ENCODE data around the gene SHANK2. TPM values are rescaled to one million over a fixed set of nuclear protein-coding genes. Genes with fewer than 3 reads are reported as not detected.

SHANK2 gene
- total RNA-seq, 1 donor from 2014 or later, result 2.6 TPM

GRCh38 chr11:71213696-71214552 is 38.5 kb downstream of the SHANK2 start:
- H3K27me3 ChIP-seq (ENCODE audit: control insufficient read depth in 3 of 3, insufficient read depth in 3 of 3, low read length in 3 of 3), result peaks cover 4 to 46% (median 40%) of the 10 kb centered on the region in 3 donors

GRCh38 chr11:71212871-71213559 is 39.4 kb downstream of the SHANK2 start:
- Histone ChIP-seq H3K9ac (ENCODE audit: low read depth in 1 of 3, low read length in 3 of 3) (no peak overlapping the region), H3K27me3 (ENCODE audit: control insufficient read depth in 3 of 3, insufficient read depth in 3 of 3, low read length in 3 of 3) (peaks cover 4 to 42% (median 40%) of the 10 kb centered on the region in 3 donors)

More at GRCh38 chr11:71213696-71214552, 38.5 kb downstream of the SHANK2 start:
- Histone ChIP-seq H3K27ac (ENCODE audit: low read depth, low read length) (no peak overlapping the region), H3K4me3 (ENCODE audit: low read length in 3 of 3) (no peak overlapping the region), H3K36me3 (ENCODE audit: control insufficient read depth in 3 of 3, insufficient read depth in 3 of 3, low read length in 3 of 3) (no peaks in the 10 kb centered on the region), H3K9ac (ENCODE audit: low read depth in 1 of 3, low read length in 3 of 3) (no peak overlapping the region), H3K9me3 (ENCODE audit: control insufficient read depth in 3 of 3, low read length in 3 of 3) (no peaks in the 10 kb centered on the region), H3K4me1 (ENCODE audit: control insufficient read depth in 3 of 3, insufficient read depth in 3 of 3, low read length in 3 of 3) (peaks cover 0 to 6% (median 3%) of the 10 kb centered on the region in 3 donors)

GRCh38 chr11:71211631-71212030 is 40.7 kb downstream of the SHANK2 start:
- H3K9ac ChIP-seq (ENCODE audit: low read depth in 1 of 3, low read length in 3 of 3), result no peak overlapping the region
- peaks cover 0 to 6% (median 0%) of the 10 kb centered on the region in 3 donors for H3K9me3 ChIP-seq (ENCODE audit: control insufficient read depth in 3 of 3, low read length in 3 of 3)
- peaks cover 0 to 6% (median 3%) of the 10 kb centered on the region in 3 donors for H3K4me1 ChIP-seq (ENCODE audit: control insufficient read depth in 3 of 3, insufficient read depth in 3 of 3, low read length in 3 of 3)
- no peaks in the 10 kb centered on the region for H3K36me3 ChIP-seq (ENCODE audit: control insufficient read depth in 3 of 3, insufficient read depth in 3 of 3, low read length in 3 of 3)
- no peak overlapping the region for H3K4me3 ChIP-seq (ENCODE audit: low read length in 3 of 3)
- H3K27me3 ChIP-seq (ENCODE audit: control insufficient read depth in 3 of 3, insufficient read depth in 3 of 3, low read length in 3 of 3), result peaks cover 4 to 44% (median 40%) of the 10 kb centered on the region in 3 donors
- no peak overlapping the region for H3K27ac ChIP-seq (ENCODE audit: low read depth, low read length)

More at GRCh38 chr11:71212871-71213559, 39.4 kb downstream of the SHANK2 start:
- Histone ChIP-seq H3K36me3 (ENCODE audit: control insufficient read depth in 3 of 3, insufficient read depth in 3 of 3, low read length in 3 of 3) (no peaks in the 10 kb centered on the region), H3K4me3 (ENCODE audit: low read length in 3 of 3) (no peak overlapping the region), H3K4me1 (ENCODE audit: control insufficient read depth in 3 of 3, insufficient read depth in 3 of 3, low read length in 3 of 3) (peaks cover 0 to 6% (median 3%) of the 10 kb centered on the region in 3 donors), H3K9me3 (ENCODE audit: control insufficient read depth in 3 of 3, low read length in 3 of 3) (peaks cover 0 to 6% (median 0%) of the 10 kb centered on the region in 3 donors), H3K27ac (ENCODE audit: low read depth, low read length) (no peak overlapping the region)

GRCh38 chr11:71210861-71211260 is 41.5 kb downstream of the SHANK2 start:
- no peak overlapping the region for H3K4me3 ChIP-seq (ENCODE audit: low read length in 3 of 3)
- peaks cover 0 to 6% (median 3%) of the 10 kb centered on the region in 3 donors for H3K4me1 ChIP-seq (ENCODE audit: control insufficient read depth in 3 of 3, insufficient read depth in 3 of 3, low read length in 3 of 3)
- peaks cover 4 to 47% (median 37%) of the 10 kb centered on the region in 3 donors for H3K27me3 ChIP-seq (ENCODE audit: control insufficient read depth in 3 of 3, insufficient read depth in 3 of 3, low read length in 3 of 3)
- H3K9me3 ChIP-seq (ENCODE audit: control insufficient read depth in 3 of 3, low read length in 3 of 3), result peaks cover 0 to 6% (median 0%) of the 10 kb centered on the region in 3 donors
- no peak overlapping the region for H3K9ac ChIP-seq (ENCODE audit: low read depth in 1 of 3, low read length in 3 of 3)
- no peaks in the 10 kb centered on the region for H3K36me3 ChIP-seq (ENCODE audit: control insufficient read depth in 3 of 3, insufficient read depth in 3 of 3, low read length in 3 of 3)
- no peak overlapping the region for H3K27ac ChIP-seq (ENCODE audit: low read depth, low read length)

- Histone ChIP-seq H3K4me3 (ENCODE audit: low read length in 3 of 3) (no peak overlapping the region), H3K27me3 (ENCODE audit: control insufficient read depth in 3 of 3, insufficient read depth in 3 of 3, low read length in 3 of 3) (peaks cover 4 to 47% (median 38%) of the 10 kb centered on the region in 3 donors), H3K36me3 (ENCODE audit: control insufficient read depth in 3 of 3, insufficient read depth in 3 of 3, low read length in 3 of 3) (no peaks in the 10 kb centered on the region), H3K27ac (ENCODE audit: low read depth, low read length) (no peak overlapping the region), H3K4me1 (ENCODE audit: control insufficient read depth in 3 of 3, insufficient read depth in 3 of 3, low read length in 3 of 3) (peaks cover 0 to 6% (median 3%) of the 10 kb centered on the region in 3 donors), H3K9me3 (ENCODE audit: control insufficient read depth in 3 of 3, low read length in 3 of 3) (peaks cover 0 to 6% (median 0%) of the 10 kb centered on the region in 3 donors), H3K9ac (ENCODE audit: low read depth in 1 of 3, low read length in 3 of 3) (no peak overlapping the region)
Observed at GRCh38 chr11:71209656-71210055, 42.7 kb downstream of the SHANK2 start.

GRCh38 chr11:71209181-71209580 is 43.2 kb downstream of the SHANK2 start:
- Histone ChIP-seq H3K4me1 (ENCODE audit: control insufficient read depth in 3 of 3, insufficient read depth in 3 of 3, low read length in 3 of 3) (peaks cover 0 to 6% (median 3%) of the 10 kb centered on the region in 3 donors), H3K4me3 (ENCODE audit: low read length in 3 of 3) (no peak overlapping the region), H3K9me3 (ENCODE audit: control insufficient read depth in 3 of 3, low read length in 3 of 3) (peaks cover 0 to 6% (median 0%) of the 10 kb centered on the region in 3 donors), H3K36me3 (ENCODE audit: control insufficient read depth in 3 of 3, insufficient read depth in 3 of 3, low read length in 3 of 3) (no peaks in the 10 kb centered on the region), H3K27me3 (ENCODE audit: control insufficient read depth in 3 of 3, insufficient read depth in 3 of 3, low read length in 3 of 3) (peaks cover under 1 to 44% (median 34%) of the 10 kb centered on the region in 3 donors), H3K9ac (ENCODE audit: low read depth in 1 of 3, low read length in 3 of 3) (no peak overlapping the region), H3K27ac (ENCODE audit: low read depth, low read length) (no peak overlapping the region)

- no peak overlapping the region for H3K27ac ChIP-seq (ENCODE audit: low read depth, low read length)
- H3K9ac ChIP-seq (ENCODE audit: low read depth in 1 of 3, low read length in 3 of 3), result no peak overlapping the region
- H3K27me3 ChIP-seq (ENCODE audit: control insufficient read depth in 3 of 3, insufficient read depth in 3 of 3, low read length in 3 of 3), result peaks cover 0 to 38% (median 28%) of the 10 kb centered on the region in 3 donors
- H3K4me1 ChIP-seq (ENCODE audit: control insufficient read depth in 3 of 3, insufficient read depth in 3 of 3, low read length in 3 of 3), result peaks cover 0 to 6% (median 3%) of the 10 kb centered on the region in 3 donors
- peaks cover 0 to 6% (median 0%) of the 10 kb centered on the region in 3 donors for H3K9me3 ChIP-seq (ENCODE audit: control insufficient read depth in 3 of 3, low read length in 3 of 3)
- no peak overlapping the region for H3K4me3 ChIP-seq (ENCODE audit: low read length in 3 of 3)
- no peaks in the 10 kb centered on the region for H3K36me3 ChIP-seq (ENCODE audit: control insufficient read depth in 3 of 3, insufficient read depth in 3 of 3, low read length in 3 of 3)
Observed at GRCh38 chr11:71208011-71208774, 44.2 kb downstream of the SHANK2 start.

GRCh38 chr11:71207563-71207962 is 44.8 kb downstream of the SHANK2 start:
- Histone ChIP-seq H3K27ac (ENCODE audit: low read depth, low read length) (no peak overlapping the region), H3K36me3 (ENCODE audit: control insufficient read depth in 3 of 3, insufficient read depth in 3 of 3, low read length in 3 of 3) (no peaks in the 10 kb centered on the region), H3K27me3 (ENCODE audit: control insufficient read depth in 3 of 3, insufficient read depth in 3 of 3, low read length in 3 of 3) (peaks cover 0 to 40% (median 23%) of the 10 kb centered on the region in 3 donors), H3K4me1 (ENCODE audit: control insufficient read depth in 3 of 3, insufficient read depth in 3 of 3, low read length in 3 of 3) (peaks cover 0 to under 1% (median 0%) of the 10 kb centered on the region in 3 donors), H3K9ac (ENCODE audit: low read depth in 1 of 3, low read length in 3 of 3) (no peak overlapping the region), H3K4me3 (ENCODE audit: low read length in 3 of 3) (no peak overlapping the region), H3K9me3 (ENCODE audit: control insufficient read depth in 3 of 3, low read length in 3 of 3) (peaks cover 0 to 6% (median 0%) of the 10 kb centered on the region in 3 donors)

GRCh38 chr11:71206186-71206585 is 46.2 kb downstream of the SHANK2 start:
- Histone ChIP-seq H3K4me3 (ENCODE audit: low read length in 3 of 3) (no peak overlapping the region), H3K4me1 (ENCODE audit: control insufficient read depth in 3 of 3, insufficient read depth in 3 of 3, low read length in 3 of 3) (no peaks in the 10 kb centered on the region), H3K9me3 (ENCODE audit: control insufficient read depth in 3 of 3, low read length in 3 of 3) (peaks cover 0 to 6% (median 0%) of the 10 kb centered on the region in 3 donors), H3K27me3 (ENCODE audit: control insufficient read depth in 3 of 3, insufficient read depth in 3 of 3, low read length in 3 of 3) (peaks cover 4 to 33% (median 23%) of the 10 kb centered on the region in 3 donors), H3K36me3 (ENCODE audit: control insufficient read depth in 3 of 3, insufficient read depth in 3 of 3, low read length in 3 of 3) (no peaks in the 10 kb centered on the region), H3K27ac (ENCODE audit: low read depth, low read length) (no peak overlapping the region), H3K9ac (ENCODE audit: low read depth in 1 of 3, low read length in 3 of 3) (no peak overlapping the region)

Data from skeletal muscle tissue (tissue), 4 donors.